Thyroid gland (tissue), 4 donors: ENCODE data around the gene OPN1SW. TPM values are rescaled to one million over a fixed set of nuclear protein-coding genes. Genes with fewer than 3 reads are reported as not detected.

Experiments
- DNase-seq, 2 donors: peaks; one replicate each; pipeline ENCODE4 v3.0.0-alpha.2; 2019
- H3K27ac ChIP-seq, 3 donors: fragments of 200-600 bp; sonication (generic); 1 replicate in 2 of 3; 2 replicates in 1 of 3; pipeline ENCODE4 v1.5.1; 2016 to 2019; ENCODE audit warnings: mild to moderate bottlenecking in 1 of 3, moderate library complexity in 1 of 3
- H3K27me3 ChIP-seq: fragments of 200-600 bp; sonication (generic); one replicate; pipeline ENCODE4 v1.5.1; 2019
- H3K36me3 ChIP-seq, 2 donors: fragments of 200-600 bp; sonication (generic); one replicate each; pipeline ENCODE4 v1.5.1; 2016 to 2019
- H3K4me1 ChIP-seq, 2 donors: fragments of 200-600 bp; sonication (generic); one replicate each; pipeline ENCODE4 v1.5.1; 2017 to 2019
- H3K4me3 ChIP-seq, 3 donors: fragments of 200-600 bp; sonication (generic); replicated peaks in 1 of 3; 1 replicate in 2 of 3; 2 replicates in 1 of 3; pipeline ENCODE4 v1.5.1; 2016; ENCODE audit warnings: mild to moderate bottlenecking in 1 of 3
- H3K9me3 ChIP-seq: fragments of 200-600 bp; sonication (generic); one replicate; pipeline ENCODE4 v1.5.1; 2017
- CTCF ChIP-seq, 6 experiments: fragments of 200-600 bp in 3 of 6; fragments of 450-650 bp in 3 of 6; sonication (generic) in 3 of 6; IDR thresholded peaks; one replicate each; pipeline ENCODE4 v1.5.1; 2016 to 2019; ENCODE audit warnings: antibody characterized with exemption in 6 of 6, mild to moderate bottlenecking in 2 of 6, inconsistent platforms in 1 of 6, moderate library complexity in 1 of 6
- POLR2A ChIP-seq, 2 donors: fragments of 450-650 bp; IDR thresholded peaks; one replicate each; pipeline ENCODE4 v1.6.1; 2017; ENCODE audit warnings: antibody characterized with exemption in 2 of 2, mild to moderate bottlenecking in 2 of 2, moderate library complexity in 1 of 2
- WGBS, 2 donors: methylation state at CpG; one replicate each; pipeline ENCODE4 v1.1.5; 2017; 5-methylcytosine and 5-hydroxymethylcytosine counted together
- intact Hi-C: fragments of 100-400 bp; cut with DNase I; formaldehyde crosslinking; loops from one replicate; pipeline ENCODE4 v1.15.1; 2023
- total RNA-seq, 4 donors: library from RNA; depleted of rRNA; stranded (reverse); fragments of >200 nt; gene quantifications; one replicate each; pipeline ENCODE4 v1.2.3, GENCODE V29; 2016

Gene OPN1SW
- total RNA-seq, 4 donors from 2014 or later: not detected

GRCh38 chr7:128729494-128729893, 46.1 kb downstream of the OPN1SW start:
- intact Hi-C loops: no loop called here

GRCh38 chr7:128728598-128728997, 47.0 kb downstream of the OPN1SW start:
- Histone ChIP-seq H3K4me3 (no peak overlapping the region), H3K4me1 (no peaks in the 10 kb centered on the region), H3K9me3 (no peaks in the 10 kb centered on the region), H3K27ac (no peak overlapping the region), H3K27me3 (no peaks in the 10 kb centered on the region), H3K36me3 (no peaks in the 10 kb centered on the region)
- DNase-seq: no peak
- intact Hi-C loops: no loop called here
- 70 to 73% methylated on average over 2 of the region's 2 CpGs for whole genome bisulfite sequencing, 2 donors
- TF ChIP-seq POLR2A (IDR thresholded peaks at IDR 0.05) (no peak), CTCF (IDR thresholded peaks at IDR 0.05) (no peak)

More at GRCh38 chr7:128729494-128729893, 46.1 kb downstream of the OPN1SW start:
- H3K36me3 ChIP-seq: no peaks in the 10 kb centered on the region
- TF ChIP-seq POLR2A (IDR thresholded peaks at IDR 0.05) (no peak), CTCF (IDR thresholded peaks at IDR 0.05) (no peak)
- H3K4me1 ChIP-seq: no peaks in the 10 kb centered on the region
- no peak for DNase-seq
- no peaks in the 10 kb centered on the region for H3K27me3 ChIP-seq
- H3K9me3 ChIP-seq: no peaks in the 10 kb centered on the region
- no peak overlapping the region for H3K4me3 ChIP-seq
- WGBS, 2 donors: 87% methylated on average over 4 of the region's 4 CpGs
- H3K27ac ChIP-seq: no peak overlapping the region

GRCh38 chr7:128727239-128727638, 48.4 kb downstream of the OPN1SW start:
- intact Hi-C loops: no loop called here
- 95 to 97% methylated on average over 4 of the region's 4 CpGs for WGBS, 2 donors

GRCh38 chr7:128726737-128727072, 48.9 kb downstream of the OPN1SW start:
- TF ChIP-seq CTCF (IDR thresholded peaks at IDR 0.05): no peak
- TF ChIP-seq POLR2A (IDR thresholded peaks at IDR 0.05): no peak
- no peaks in the 10 kb centered on the region for H3K9me3 ChIP-seq
- no peak for DNase-seq
- no peaks in the 10 kb centered on the region for H3K36me3 ChIP-seq
- H3K27me3 ChIP-seq: no peaks in the 10 kb centered on the region
- 63 to 67% methylated on average over 1 of the region's 1 CpG for WGBS, 2 donors
- no peak overlapping the region for H3K27ac ChIP-seq
- no peak overlapping the region for H3K4me3 ChIP-seq
- intact Hi-C loops: no loop called here
- no peaks in the 10 kb centered on the region for H3K4me1 ChIP-seq

More at GRCh38 chr7:128727239-128727638, 48.4 kb downstream of the OPN1SW start:
- Histone ChIP-seq H3K27me3 (no peaks in the 10 kb centered on the region), H3K4me3 (no peak overlapping the region), H3K27ac (no peak overlapping the region), H3K36me3 (no peaks in the 10 kb centered on the region), H3K9me3 (no peaks in the 10 kb centered on the region), H3K4me1 (no peaks in the 10 kb centered on the region)
- DNase-seq: no peak
- TF ChIP-seq CTCF (IDR thresholded peaks at IDR 0.05) (no peak), POLR2A (IDR thresholded peaks at IDR 0.05) (no peak)

GRCh38 chr7:128726059-128726736, 49.4 kb downstream of the OPN1SW start:
- H3K4me3 ChIP-seq: no peak overlapping the region
- H3K36me3 ChIP-seq: no peaks in the 10 kb centered on the region
- no peak for DNase-seq
- no peak overlapping the region for H3K27ac ChIP-seq
- TF ChIP-seq POLR2A (IDR thresholded peaks at IDR 0.05): no peak
- TF ChIP-seq CTCF (IDR thresholded peaks at IDR 0.05): no peak
- no peaks in the 10 kb centered on the region for H3K4me1 ChIP-seq
- no peaks in the 10 kb centered on the region for H3K27me3 ChIP-seq
- intact Hi-C loops: no loop called here
- no peaks in the 10 kb centered on the region for H3K9me3 ChIP-seq
- 78 to 80% methylated on average over 8 of the region's 8 CpGs for WGBS, 2 donors
